HG02852 (cell line): ENCODE measurements around the gene OR4F6.

Experiments
- ATAC-seq: cut with Tn5 transposase; IDR thresholded peaks from one replicate; pipeline ENCODE4 v1.9.1; 2021; ENCODE audit warnings: mild to moderate bottlenecking, moderate library complexity; ENCODE audit not compliant: unreplicated experiment

Gene OR4F6

GRCh38 chr15:101803676-101804075 lies 367 bp downstream of the OR4F6 start:
- no peak for ATAC-seq

DNA sequence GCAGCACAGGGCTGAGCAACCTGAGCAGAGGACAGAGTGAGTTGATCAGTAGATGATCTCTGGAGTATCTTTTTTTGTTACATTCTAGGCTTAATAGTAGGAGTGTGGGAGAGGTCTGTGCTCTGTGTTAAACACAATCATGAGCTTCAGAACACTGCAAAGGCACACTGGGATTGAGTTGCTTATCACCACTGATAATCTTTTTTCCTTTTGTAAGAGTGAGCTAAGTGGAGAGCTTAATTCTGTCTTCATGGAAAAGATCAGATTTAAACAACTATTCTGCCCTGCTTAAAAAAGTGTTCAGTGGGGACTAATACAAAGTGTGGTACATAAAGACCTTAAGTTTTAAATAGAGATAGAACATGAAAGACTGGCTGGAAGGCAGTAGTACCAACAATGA lies 1.1 kb downstream of the OR4F6 start:
- ATAC-seq, result no peak

GRCh38 chr15:101804941-101805340 lies 1.6 kb downstream of the OR4F6 start:
- ATAC-seq, result no peak

DNA sequence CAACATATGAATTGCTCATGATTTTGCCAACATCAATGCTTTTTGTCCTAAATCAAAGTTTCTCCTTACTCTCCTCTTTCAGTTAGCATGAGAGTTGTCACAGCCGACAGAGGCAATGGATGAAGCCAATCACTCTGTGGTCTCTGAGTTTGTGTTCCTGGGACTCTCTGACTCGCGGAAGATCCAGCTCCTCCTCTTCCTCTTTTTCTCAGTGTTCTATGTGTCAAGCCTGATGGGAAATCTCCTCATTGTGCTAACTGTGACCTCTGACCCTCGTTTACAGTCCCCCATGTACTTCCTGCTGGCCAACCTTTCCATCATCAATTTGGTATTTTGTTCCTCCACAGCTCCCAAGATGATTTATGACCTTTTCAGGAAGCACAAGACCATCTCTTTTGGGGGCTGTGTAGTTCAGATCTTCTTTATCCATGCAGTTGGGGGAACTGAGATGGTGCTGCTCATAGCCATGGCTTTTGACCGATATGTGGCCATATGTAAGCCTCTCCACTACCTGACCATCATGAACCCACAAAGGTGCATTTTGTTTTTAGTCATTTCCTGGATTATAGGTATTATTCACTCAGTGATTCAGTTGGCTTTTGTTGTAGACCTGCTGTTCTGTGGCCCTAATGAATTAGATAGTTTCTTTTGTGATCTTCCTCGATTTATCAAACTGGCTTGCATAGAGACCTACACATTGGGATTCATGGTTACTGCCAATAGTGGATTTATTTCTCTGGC lies 2.5 kb downstream of the OR4F6 start:
- ATAC-seq, result no peak

- ATAC-seq, result no peak
Measured at GRCh38 chr15:101807345-101807945, 4.1 kb downstream of the OR4F6 start.

DNA sequence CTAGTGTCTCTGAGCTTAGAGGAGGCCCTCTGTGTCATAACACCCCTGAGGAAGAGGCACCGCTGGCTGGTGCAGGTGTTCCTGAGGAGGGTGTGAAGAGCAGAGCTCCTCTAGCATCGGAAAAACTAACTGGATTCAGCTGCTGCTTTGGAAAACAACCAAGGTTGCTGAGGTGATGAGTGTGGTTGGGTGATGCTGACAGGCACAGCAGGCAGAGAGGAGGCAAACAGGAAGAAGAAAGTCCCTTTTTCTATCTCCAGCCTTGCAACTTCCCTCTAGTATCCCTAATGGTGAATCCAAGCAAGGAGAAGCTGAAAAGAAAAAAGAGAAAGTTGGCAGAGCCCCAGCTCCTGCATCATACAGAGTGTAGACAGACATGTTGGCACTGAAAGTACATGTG lies 4.9 kb downstream of the OR4F6 start:
- no peak for ATAC-seq

DNA sequence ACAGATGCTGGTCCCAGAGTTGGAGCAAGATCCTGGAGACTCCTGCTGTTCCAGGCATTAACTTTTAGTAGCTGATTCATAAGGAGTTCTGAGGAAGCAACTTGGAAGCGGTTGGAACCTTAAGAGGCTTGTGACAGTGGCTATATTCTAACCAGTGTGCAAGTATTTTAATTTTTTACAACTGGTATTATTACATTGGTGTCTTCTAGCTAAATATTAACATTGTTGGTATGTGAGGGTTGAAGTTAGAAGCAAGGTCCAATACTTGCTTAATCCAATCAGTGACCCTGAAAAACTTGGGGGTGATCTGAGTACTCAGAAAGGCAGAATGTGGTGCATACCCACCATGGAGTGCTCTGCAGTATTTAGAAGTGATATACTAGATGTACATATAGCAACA lies 7.1 kb downstream of the OR4F6 start:
- ATAC-seq, result no peak

GRCh38 chr15:101810876-101811275 lies 7.6 kb downstream of the OR4F6 start:
- ATAC-seq, result no peak

GRCh38 chr15:101811902-101812301 lies 8.6 kb downstream of the OR4F6 start, which contains the start of gene OR4F15:
Gene OR4F15, plus strand, starts transcription at chr15:101812202. Its CDS starts 5,985 bp downstream, at chr15:101818187.
- no peak for ATAC-seq

GRCh38 chr15:101813803-101814534 lies 10.7 kb downstream of the OR4F6 start:
- ATAC-seq, result no peak

DNA sequence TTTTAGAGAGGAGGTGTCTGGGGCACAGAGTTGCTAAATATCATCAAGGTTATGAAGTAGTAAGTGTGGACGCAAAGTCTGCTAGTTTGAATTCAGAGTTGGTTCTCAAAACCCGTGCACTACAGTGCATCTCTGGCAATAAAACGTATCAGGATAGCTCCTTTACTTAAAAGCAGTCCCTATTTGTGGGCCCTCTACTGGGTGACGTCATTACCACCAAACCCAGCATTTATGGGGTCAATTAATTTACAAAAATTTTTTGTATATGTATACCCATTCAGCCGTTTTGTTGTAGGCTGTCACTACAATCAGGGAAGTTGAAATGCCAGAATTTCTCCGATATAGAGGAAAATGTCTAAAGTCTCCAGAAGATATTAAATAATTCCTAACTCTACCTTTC lies 17.5 kb downstream of the OR4F6 start:
- ATAC-seq, result no peak

- no peak for ATAC-seq
Measured at GRCh38 chr15:101827257-101827656, 23.9 kb downstream of the OR4F6 start.

DNA sequence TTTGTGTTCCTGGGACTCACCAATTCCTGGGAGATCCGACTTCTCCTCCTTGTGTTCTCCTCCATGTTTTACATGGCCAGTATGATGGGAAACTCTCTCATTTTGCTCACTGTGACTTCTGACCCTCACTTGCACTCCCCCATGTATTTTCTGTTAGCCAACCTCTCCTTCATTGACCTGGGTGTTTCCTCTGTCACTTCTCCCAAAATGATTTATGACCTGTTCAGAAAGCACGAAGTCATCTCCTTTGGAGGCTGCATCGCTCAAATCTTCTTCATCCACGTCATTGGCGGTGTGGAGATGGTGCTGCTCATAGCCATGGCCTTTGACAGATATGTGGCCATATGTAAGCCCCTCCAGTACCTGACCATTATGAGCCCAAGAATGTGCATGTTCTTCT lies 25.5 kb downstream of the OR4F6 start:
- no peak for ATAC-seq

DNA sequence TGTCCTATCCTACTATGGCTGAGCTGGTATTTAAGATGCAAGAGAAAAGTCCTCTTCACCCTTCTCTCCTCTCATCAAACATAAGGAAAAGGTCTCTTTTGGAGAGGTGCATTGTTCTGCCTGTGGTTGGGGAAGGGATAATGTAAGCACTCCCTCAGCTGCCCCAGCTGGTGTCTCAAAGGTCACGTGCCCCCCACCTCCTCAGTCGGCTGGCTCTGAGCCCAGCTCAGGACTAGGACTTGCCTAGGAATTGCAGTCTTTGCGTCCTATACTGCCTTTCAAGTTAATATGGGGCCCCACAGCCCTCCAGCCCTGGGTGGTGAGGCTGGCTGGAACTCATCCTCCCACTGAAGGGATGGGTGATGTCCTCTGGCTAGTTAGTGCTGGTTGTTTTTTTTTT lies 38.3 kb downstream of the OR4F6 start:
- no peak for ATAC-seq

DNA sequence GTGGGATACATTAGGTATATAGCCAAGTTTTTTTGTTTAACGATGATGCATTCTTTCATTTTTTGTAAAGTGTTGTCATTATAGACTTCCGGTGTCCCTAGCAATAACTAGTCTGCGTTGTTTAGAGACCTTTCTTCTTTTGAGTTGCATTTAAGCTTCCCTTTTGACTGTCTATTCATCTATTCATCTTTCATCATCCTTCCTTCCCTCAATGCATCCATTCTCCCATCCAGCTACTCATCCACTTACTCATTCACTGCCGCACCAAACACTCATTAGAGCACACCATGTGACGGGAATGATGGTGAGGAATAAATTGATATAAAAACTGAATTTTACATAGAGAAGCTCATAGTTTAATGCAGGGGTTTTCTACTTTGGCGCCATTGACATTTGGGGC lies 41.6 kb downstream of the OR4F6 start:
- no peak for ATAC-seq

- ATAC-seq, result no peak
Measured at GRCh38 chr15:101852356-101852755, 49.0 kb downstream of the OR4F6 start.
